PFSK-1 (cell line): ENCODE results near the gene MAP6.

Experiments
- POLR2AphosphoS5 ChIP-seq: IDR thresholded peaks from 2 replicates; pipeline ENCODE4 v1.6.1; 2012; ENCODE audit warnings: low read depth, mild to moderate bottlenecking, control low read depth, low read length, moderate library complexity
- SIN3A ChIP-seq: IDR thresholded peaks from 2 replicates; pipeline ENCODE4 v1.6.1; 2012; ENCODE audit warnings: mild to moderate bottlenecking, low read length, moderate library complexity, borderline replicate concordance; ENCODE audit not compliant: insufficient read depth
- TAF1 ChIP-seq: IDR thresholded peaks from 2 replicates; pipeline ENCODE4 v1.6.1; 2012; ENCODE audit warnings: low read length, control low read depth, borderline replicate concordance; ENCODE audit not compliant: insufficient read depth

GRCh38 chr11:75562048-75562835 is 106.6 kb downstream of the MAP6 start, which contains the start of gene SERPINH1:
- peak; percentile 82 for TF ChIP-seq POLR2AphosphoS5
- TF ChIP-seq SIN3A, result no peak
- TF ChIP-seq TAF1, result peak; percentile 83
